ENCODE results near the gene THAP3. TPM values are rescaled to one million over a fixed set of nuclear protein-coding genes. Genes with fewer than 3 reads are reported as not detected.

THAP3 gene
- total RNA-seq, 1 donor from 2014 or later, result 13.5 TPM

- Mint-ChIP-seq H3K9me3 (ENCODE audit: unreplicated experiment) (no peaks in the 10 kb centered on the region), H3K27me3 (ENCODE audit: unreplicated experiment) (peaks cover 9% of the 10 kb centered on the region), H3K27ac (ENCODE audit: unreplicated experiment) (peak overlapping the region; percentile 94), H3K36me3 (ENCODE audit: low read depth, unreplicated experiment) (peaks cover 7% of the 10 kb centered on the region), H3K4me3 (ENCODE audit: unreplicated experiment) (peak overlapping the region; percentile 97), H3K4me1 (ENCODE audit: unreplicated experiment) (peaks cover 15% of the 10 kb centered on the region)
- no peak for DNase-seq (ENCODE audit: low spot score)
- TF ChIP-seq CTCF (IDR thresholded peaks at IDR 0.05; ENCODE audit: unreplicated experiment), result no peak
Measured at GRCh38 chr1:6580119-6580592, 44.5 kb upstream of the THAP3 start.

- peak; percentile 27 for DNase-seq (ENCODE audit: low spot score)
- H3K4me1 Mint-ChIP-seq (ENCODE audit: unreplicated experiment), result peaks cover 15% of the 10 kb centered on the region
- peak overlapping the region; percentile 84 for H3K27ac Mint-ChIP-seq (ENCODE audit: unreplicated experiment)
- H3K4me3 Mint-ChIP-seq (ENCODE audit: unreplicated experiment), result peak overlapping the region; percentile 97
- H3K36me3 Mint-ChIP-seq (ENCODE audit: low read depth, unreplicated experiment), result peaks cover 7% of the 10 kb centered on the region
- H3K9me3 Mint-ChIP-seq (ENCODE audit: unreplicated experiment), result no peaks in the 10 kb centered on the region
- H3K27me3 Mint-ChIP-seq (ENCODE audit: unreplicated experiment), result peaks cover 9% of the 10 kb centered on the region
- TF ChIP-seq CTCF (IDR thresholded peaks at IDR 0.05; ENCODE audit: unreplicated experiment), result no peak
Measured at GRCh38 chr1:6580593-6581409, 43.9 kb upstream of the THAP3 start.

GRCh38 chr1:6581561-6582305, 42.9 kb upstream of the THAP3 start:
- H3K27me3 Mint-ChIP-seq (ENCODE audit: unreplicated experiment), result peaks cover 9% of the 10 kb centered on the region
- peaks cover 7% of the 10 kb centered on the region for H3K36me3 Mint-ChIP-seq (ENCODE audit: low read depth, unreplicated experiment)
- DNase-seq (ENCODE audit: low spot score), result no peak
- H3K4me1 Mint-ChIP-seq (ENCODE audit: unreplicated experiment), result peaks cover 15% of the 10 kb centered on the region
- H3K9me3 Mint-ChIP-seq (ENCODE audit: unreplicated experiment), result no peaks in the 10 kb centered on the region
- TF ChIP-seq CTCF (IDR thresholded peaks at IDR 0.05; ENCODE audit: unreplicated experiment), result no peak
- H3K4me3 Mint-ChIP-seq (ENCODE audit: unreplicated experiment), result no peak overlapping the region
- no peak overlapping the region for H3K27ac Mint-ChIP-seq (ENCODE audit: unreplicated experiment)

- Mint-ChIP-seq H3K4me1 (ENCODE audit: unreplicated experiment) (peaks cover 15% of the 10 kb centered on the region), H3K27ac (ENCODE audit: unreplicated experiment) (no peak overlapping the region), H3K4me3 (ENCODE audit: unreplicated experiment) (no peak overlapping the region), H3K36me3 (ENCODE audit: low read depth, unreplicated experiment) (peaks cover 7% of the 10 kb centered on the region), H3K9me3 (ENCODE audit: unreplicated experiment) (no peaks in the 10 kb centered on the region), H3K27me3 (ENCODE audit: unreplicated experiment) (peaks cover 9% of the 10 kb centered on the region)
- no peak for TF ChIP-seq CTCF (IDR thresholded peaks at IDR 0.05; ENCODE audit: unreplicated experiment)
- no peak for DNase-seq (ENCODE audit: low spot score)
Measured at GRCh38 chr1:6582370-6582769, 42.3 kb upstream of the THAP3 start.

Data from endothelial cell (in vitro differentiated cells).